ENCODE measurements around the gene STXBP3.

STXBP3 gene

GRCh38 chr1:108801101-108801500 is 54.6 kb downstream of the STXBP3 start:
- Histone ChIP-seq H3K27me3 (replicated peaks in 2 of 5; ENCODE audit: control insufficient read depth in 4 of 5, insufficient read depth in 5 of 5, low read length in 4 of 5) (no peaks in the 10 kb centered on the region), H3K9me3 (ENCODE audit: control extremely low read depth in 1 of 5, control insufficient read depth in 4 of 5, insufficient read depth in 2 of 5, low read depth in 1 of 5, low read length in 4 of 5) (peaks cover 0 to 3% (median 0%) of the 10 kb centered on the region in 5 experiments), H3K36me3 (ENCODE audit: control insufficient read depth in 4 of 4, insufficient read depth in 4 of 4, low read length in 3 of 4) (peaks cover 33 to 85% (median 38%) of the 10 kb centered on the region in 4 experiments), H3K4me3 (ENCODE audit: control insufficient read depth in 1 of 7, extremely low read depth in 1 of 7, insufficient read depth in 4 of 7, low read depth in 2 of 7, low read length in 6 of 7) (no peak overlapping the region), H3K27ac (ENCODE audit: insufficient read depth in 1 of 2, low read depth in 1 of 2, low read length in 2 of 2, poor library complexity in 1 of 2, severe bottlenecking in 2 of 2) (no peak overlapping the region), H3K4me1 (ENCODE audit: control extremely low read depth in 1 of 4, control insufficient read depth in 4 of 4, insufficient read depth in 4 of 4, low read length in 3 of 4) (no peaks in the 10 kb centered on the region)
- CTCF ChIA-PET = interaction anchor here (0.9 to 1.3 kb wide), 2 partner anchors 27 to 47 kb away, joined by 4 to 5 read pairs; no protein-coding TSS in a partner anchor
- no peak for DNase-seq
- POLR2A ChIA-PET = no interaction called here

GRCh38 chr1:108803548-108803947 is 57.1 kb downstream of the STXBP3 start:
- Histone ChIP-seq H3K27me3 (replicated peaks in 2 of 5; ENCODE audit: control insufficient read depth in 4 of 5, insufficient read depth in 5 of 5, low read length in 4 of 5) (no peaks in the 10 kb centered on the region), H3K9me3 (ENCODE audit: control extremely low read depth in 1 of 5, control insufficient read depth in 4 of 5, insufficient read depth in 2 of 5, low read depth in 1 of 5, low read length in 4 of 5) (peaks cover 0 to 3% (median 0%) of the 10 kb centered on the region in 5 experiments), H3K27ac (ENCODE audit: insufficient read depth in 1 of 2, low read depth in 1 of 2, low read length in 2 of 2, poor library complexity in 1 of 2, severe bottlenecking in 2 of 2) (no peak overlapping the region), H3K4me1 (ENCODE audit: control extremely low read depth in 1 of 4, control insufficient read depth in 4 of 4, insufficient read depth in 4 of 4, low read length in 3 of 4) (no peaks in the 10 kb centered on the region), H3K4me3 (ENCODE audit: control insufficient read depth in 1 of 7, extremely low read depth in 1 of 7, insufficient read depth in 4 of 7, low read depth in 2 of 7, low read length in 6 of 7) (no peak overlapping the region), H3K36me3 (ENCODE audit: control insufficient read depth in 4 of 4, insufficient read depth in 4 of 4, low read length in 3 of 4) (peaks cover 28 to 85% (median 42%) of the 10 kb centered on the region in 4 experiments)
- CTCF ChIA-PET = interaction anchor here (1.7 kb wide), 1 partner anchor 25 kb away, joined by 6 read pairs; no protein-coding TSS in a partner anchor
- WGBS (ENCODE audit: insufficient coverage) = 96% methylated on average over 11 of the region's 11 CpGs
- POLR2A ChIA-PET = no interaction called here
- DNase-seq = no peak

GRCh38 chr1:108808438-108808837 is 62.0 kb downstream of the STXBP3 start:
- no peak overlapping the region for H3K27ac ChIP-seq (ENCODE audit: insufficient read depth in 1 of 2, low read depth in 1 of 2, low read length in 2 of 2, poor library complexity in 1 of 2, severe bottlenecking in 2 of 2)
- CTCF ChIA-PET = no interaction called here
- no peaks in the 10 kb centered on the region for H3K27me3 ChIP-seq (replicated peaks in 2 of 5; ENCODE audit: control insufficient read depth in 4 of 5, insufficient read depth in 5 of 5, low read length in 4 of 5)
- POLR2A ChIA-PET = no interaction called here
- H3K4me3 ChIP-seq (ENCODE audit: control insufficient read depth in 1 of 7, extremely low read depth in 1 of 7, insufficient read depth in 4 of 7, low read depth in 2 of 7, low read length in 6 of 7) = no peak overlapping the region
- no peak for DNase-seq
- 100% methylated on average over 3 of the region's 4 CpGs for WGBS (ENCODE audit: insufficient coverage)
- H3K4me1 ChIP-seq (ENCODE audit: control extremely low read depth in 1 of 4, control insufficient read depth in 4 of 4, insufficient read depth in 4 of 4, low read length in 3 of 4) = no peaks in the 10 kb centered on the region
- no peaks in the 10 kb centered on the region for H3K9me3 ChIP-seq (ENCODE audit: control extremely low read depth in 1 of 5, control insufficient read depth in 4 of 5, insufficient read depth in 2 of 5, low read depth in 1 of 5, low read length in 4 of 5)
- H3K36me3 ChIP-seq (ENCODE audit: control insufficient read depth in 4 of 4, insufficient read depth in 4 of 4, low read length in 3 of 4) = peaks cover 19 to 53% (median 30%) of the 10 kb centered on the region in 4 experiments

DNA sequence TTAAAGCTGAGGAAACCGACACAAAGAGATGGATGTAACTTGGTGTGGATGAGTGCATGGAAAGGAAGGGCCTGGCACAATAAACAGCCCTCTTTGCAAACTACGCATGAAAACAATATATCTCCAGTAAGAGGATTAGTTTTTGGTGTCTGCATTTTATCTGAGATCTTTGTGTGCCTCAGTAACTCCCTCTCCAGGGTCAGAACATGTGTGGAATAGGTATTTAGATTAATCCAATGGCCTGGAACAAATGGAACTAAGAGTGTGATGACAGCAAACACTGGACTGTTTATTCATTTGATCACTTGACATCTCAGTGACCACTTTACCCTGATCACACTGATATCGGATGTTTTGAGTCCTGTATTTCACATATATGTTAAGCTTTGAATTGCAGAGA is 65.1 kb downstream of the STXBP3 start:
- Histone ChIP-seq H3K36me3 (ENCODE audit: control insufficient read depth in 4 of 4, insufficient read depth in 4 of 4, low read length in 3 of 4) (peaks cover 10 to 29% (median 12%) of the 10 kb centered on the region in 4 experiments), H3K4me3 (ENCODE audit: control insufficient read depth in 1 of 7, extremely low read depth in 1 of 7, insufficient read depth in 4 of 7, low read depth in 2 of 7, low read length in 6 of 7) (no peak overlapping the region), H3K9me3 (ENCODE audit: control extremely low read depth in 1 of 5, control insufficient read depth in 4 of 5, insufficient read depth in 2 of 5, low read depth in 1 of 5, low read length in 4 of 5) (no peaks in the 10 kb centered on the region), H3K27me3 (replicated peaks in 2 of 5; ENCODE audit: control insufficient read depth in 4 of 5, insufficient read depth in 5 of 5, low read length in 4 of 5) (no peaks in the 10 kb centered on the region), H3K4me1 (ENCODE audit: control extremely low read depth in 1 of 4, control insufficient read depth in 4 of 4, insufficient read depth in 4 of 4, low read length in 3 of 4) (peaks cover 0 to 7% (median 4%) of the 10 kb centered on the region in 4 experiments), H3K27ac (ENCODE audit: insufficient read depth in 1 of 2, low read depth in 1 of 2, low read length in 2 of 2, poor library complexity in 1 of 2, severe bottlenecking in 2 of 2) (no peak overlapping the region)
- POLR2A ChIA-PET = no interaction called here
- CTCF ChIA-PET = interaction anchor here (1.3 kb wide), 1 partner anchor 11 kb away, joined by 4 read pairs; no protein-coding TSS in a partner anchor
- no peak for DNase-seq
- no CpG with 5 or more reads among the region's 3 CpGs for WGBS (ENCODE audit: insufficient coverage)

GRCh38 chr1:108813326-108813725 is 66.9 kb downstream of the STXBP3 start:
- WGBS (ENCODE audit: insufficient coverage) = 100% methylated on average over 2 of the region's 2 CpGs
- Histone ChIP-seq H3K27ac (ENCODE audit: insufficient read depth in 1 of 2, low read depth in 1 of 2, low read length in 2 of 2, poor library complexity in 1 of 2, severe bottlenecking in 2 of 2) (no peak overlapping the region), H3K4me1 (ENCODE audit: control extremely low read depth in 1 of 4, control insufficient read depth in 4 of 4, insufficient read depth in 4 of 4, low read length in 3 of 4) (peaks cover 0 to 7% (median 4%) of the 10 kb centered on the region in 4 experiments), H3K27me3 (replicated peaks in 2 of 5; ENCODE audit: control insufficient read depth in 4 of 5, insufficient read depth in 5 of 5, low read length in 4 of 5) (no peaks in the 10 kb centered on the region), H3K36me3 (ENCODE audit: control insufficient read depth in 4 of 4, insufficient read depth in 4 of 4, low read length in 3 of 4) (peaks cover 7 to 13% (median 9%) of the 10 kb centered on the region in 4 experiments), H3K9me3 (ENCODE audit: control extremely low read depth in 1 of 5, control insufficient read depth in 4 of 5, insufficient read depth in 2 of 5, low read depth in 1 of 5, low read length in 4 of 5) (no peaks in the 10 kb centered on the region), H3K4me3 (ENCODE audit: control insufficient read depth in 1 of 7, extremely low read depth in 1 of 7, insufficient read depth in 4 of 7, low read depth in 2 of 7, low read length in 6 of 7) (no peak overlapping the region)
- no peak for DNase-seq
- CTCF ChIA-PET = interaction anchor here (1.1 to 1.4 kb wide), 2 partner anchors 14 to 83 kb away, joined by 3 read pairs; no protein-coding TSS in a partner anchor
- POLR2A ChIA-PET = no interaction called here

GRCh38 chr1:108814343-108815125 is 68.1 kb downstream of the STXBP3 start:
- DNase-seq = peak in 2 of 3 donors; percentile 26 to 32
- ChIA-PET POLR2A (no interaction called here), CTCF (interaction anchor here (0.8 to 1.4 kb wide), 3 partner anchors 9 to 84 kb away, joined by 3 to 4 read pairs (median 3); no protein-coding TSS in a partner anchor)
- Histone ChIP-seq H3K36me3 (ENCODE audit: control insufficient read depth in 4 of 4, insufficient read depth in 4 of 4, low read length in 3 of 4) (peaks cover 3 to 10% (median 4%) of the 10 kb centered on the region in 4 experiments), H3K4me3 (ENCODE audit: control insufficient read depth in 1 of 7, extremely low read depth in 1 of 7, insufficient read depth in 4 of 7, low read depth in 2 of 7, low read length in 6 of 7) (no peak overlapping the region), H3K27me3 (replicated peaks in 2 of 5; ENCODE audit: control insufficient read depth in 4 of 5, insufficient read depth in 5 of 5, low read length in 4 of 5) (no peaks in the 10 kb centered on the region), H3K9me3 (ENCODE audit: control extremely low read depth in 1 of 5, control insufficient read depth in 4 of 5, insufficient read depth in 2 of 5, low read depth in 1 of 5, low read length in 4 of 5) (no peaks in the 10 kb centered on the region), H3K27ac (ENCODE audit: insufficient read depth in 1 of 2, low read depth in 1 of 2, low read length in 2 of 2, poor library complexity in 1 of 2, severe bottlenecking in 2 of 2) (no peak overlapping the region), H3K4me1 (ENCODE audit: control extremely low read depth in 1 of 4, control insufficient read depth in 4 of 4, insufficient read depth in 4 of 4, low read length in 3 of 4) (peaks cover 0 to 7% (median 4%) of the 10 kb centered on the region in 4 experiments)
- WGBS (ENCODE audit: insufficient coverage) = no CpG with 5 or more reads among the region's 4 CpGs

GRCh38 chr1:108815566-108815965 is 69.1 kb downstream of the STXBP3 start:
- no peaks in the 10 kb centered on the region for H3K9me3 ChIP-seq (ENCODE audit: control extremely low read depth in 1 of 5, control insufficient read depth in 4 of 5, insufficient read depth in 2 of 5, low read depth in 1 of 5, low read length in 4 of 5)
- no peak for DNase-seq
- H3K4me1 ChIP-seq (ENCODE audit: control extremely low read depth in 1 of 4, control insufficient read depth in 4 of 4, insufficient read depth in 4 of 4, low read length in 3 of 4) = peaks cover 0 to 7% (median 4%) of the 10 kb centered on the region in 4 experiments
- POLR2A ChIA-PET = no interaction called here
- H3K27me3 ChIP-seq (replicated peaks in 2 of 5; ENCODE audit: control insufficient read depth in 4 of 5, insufficient read depth in 5 of 5, low read length in 4 of 5) = no peaks in the 10 kb centered on the region
- H3K27ac ChIP-seq (ENCODE audit: insufficient read depth in 1 of 2, low read depth in 1 of 2, low read length in 2 of 2, poor library complexity in 1 of 2, severe bottlenecking in 2 of 2) = no peak overlapping the region
- no peak overlapping the region for H3K4me3 ChIP-seq (ENCODE audit: control insufficient read depth in 1 of 7, extremely low read depth in 1 of 7, insufficient read depth in 4 of 7, low read depth in 2 of 7, low read length in 6 of 7)
- peaks cover 0 to 5% (median 4%) of the 10 kb centered on the region in 4 experiments for H3K36me3 ChIP-seq (ENCODE audit: control insufficient read depth in 4 of 4, insufficient read depth in 4 of 4, low read length in 3 of 4)
- CTCF ChIA-PET = no interaction called here
